ENCODE measurements around the gene DENND2D.

- TF ChIP-seq FOXM1 (IDR thresholded peaks at IDR 0.05; ENCODE audit: low read depth, low read length) (no peak), YY1 (IDR thresholded peaks at IDR 0.05; ENCODE audit: low read depth, low read length) (no peak), TAF1 (IDR thresholded peaks at IDR 0.05; ENCODE audit: borderline replicate concordance, low read depth, low read length) (no peak), USF2 (IDR thresholded peaks at IDR 0.05; ENCODE audit: borderline replicate concordance, low read depth, low read length) (no peak), CBX3 (IDR thresholded peaks at IDR 0.05; ENCODE audit: borderline replicate concordance, low read depth) (no peak), BACH1 (IDR thresholded peaks at IDR 0.05; ENCODE audit: borderline replicate concordance) (no peak), MYC (IDR thresholded peaks at IDR 0.05; ENCODE audit: insufficient read depth, insufficient read length, insufficient replicate concordance, low read length, severe bottlenecking) (no peak), NBN (IDR thresholded peaks at IDR 0.05) (no peak), SP1 (IDR thresholded peaks at IDR 0.05; ENCODE audit: low read depth, low read length) (no peak), ZNF687 (IDR thresholded peaks at IDR 0.05) (no peak), CTCF (IDR thresholded peaks at IDR 0.05 in 2 of 3, conservative IDR thresholded peaks at IDR 0.05 in 1 of 3; ENCODE audit: control insufficient read depth in 2 of 3, extremely low read depth in 1 of 3, insufficient read depth in 1 of 3, low read depth in 3 of 3, low read length in 3 of 3) (no peak), ZSCAN29 (IDR thresholded peaks at IDR 0.05) (no peak), SMC3 (IDR thresholded peaks at IDR 0.05; ENCODE audit: borderline replicate concordance, low read length) (no peak)
- TF ChIP-seq, protein P1, sequence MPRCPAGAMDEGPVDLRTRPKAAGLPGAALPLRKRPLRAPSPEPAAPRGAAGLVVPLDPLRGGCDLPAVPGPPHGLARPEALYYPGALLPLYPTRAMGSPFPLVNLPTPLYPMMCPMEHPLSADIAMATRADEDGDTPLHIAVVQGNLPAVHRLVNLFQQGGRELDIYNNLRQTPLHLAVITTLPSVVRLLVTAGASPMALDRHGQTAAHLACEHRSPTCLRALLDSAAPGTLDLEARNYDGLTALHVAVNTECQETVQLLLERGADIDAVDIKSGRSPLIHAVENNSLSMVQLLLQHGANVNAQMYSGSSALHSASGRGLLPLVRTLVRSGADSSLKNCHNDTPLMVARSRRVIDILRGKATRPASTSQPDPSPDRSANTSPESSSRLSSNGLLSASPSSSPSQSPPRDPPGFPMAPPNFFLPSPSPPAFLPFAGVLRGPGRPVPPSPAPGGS (IDR thresholded peaks at IDR 0.05; ENCODE audit: borderline replicate concordance, insufficient read depth, low read depth, low read length, poor library complexity, severe bottlenecking) = no peak
These were observed 20.8 kb upstream of the DENND2D start for GRCh38 chr1:111221276-111221632.
